ENCODE measurements around the gene SPG11.

Gene SPG11

GRCh38 chr15:44661576-44661975 lies 1.9 kb downstream of the SPG11 start:
- Histone ChIP-seq H3K36me3 (ENCODE audit: low read length) (peaks cover 7% of the 10 kb centered on the region; the same call in 1 of the 2 replicates), H3K27ac (ENCODE audit: low read depth, low read length) (peak overlapping the region; percentile 89), H3K4me2 (ENCODE audit: low read depth, low read length, poor library complexity, severe bottlenecking) (peak overlapping the region; percentile 90), H3K27me3 (ENCODE audit: low read length) (no peaks in the 10 kb centered on the region), H3K9ac (ENCODE audit: low read length) (peak overlapping the region; percentile 93), H3K9me3 (ENCODE audit: insufficient read depth, low read length) (no peaks in the 10 kb centered on the region), H3F3A (ENCODE audit: insufficient read depth) (peaks cover 36% of the 10 kb centered on the region), H3K79me2 (ENCODE audit: insufficient read depth, low read length) (peaks cover 19% of the 10 kb centered on the region), H3K4me3 (ENCODE audit: insufficient read depth, low read length, poor library complexity, severe bottlenecking) (peak overlapping the region; percentile 67), H2AFZ (ENCODE audit: low read depth, low read length, severe bottlenecking) (no peak overlapping the region), H4K20me1 (ENCODE audit: low read depth, low read length) (no peaks in the 10 kb centered on the region), H3K9me2 (replicated peaks; ENCODE audit: insufficient read depth, low read length) (no peaks in the 10 kb centered on the region)
- TF ChIP-seq EZH2phosphoT487 (conservative IDR thresholded peaks at IDR 0.05; ENCODE audit: low read length), result no peak
- no peak for TF ChIP-seq CTCF (IDR thresholded peaks at IDR 0.05; ENCODE audit: insufficient read depth, low read length, poor library complexity, severe bottlenecking)

GRCh38 chr15:44659056-44659455 lies 4.4 kb downstream of the SPG11 start:
- H3K79me2 ChIP-seq (ENCODE audit: insufficient read depth, low read length), result peaks cover 19% of the 10 kb centered on the region
- H3K4me2 ChIP-seq (ENCODE audit: low read depth, low read length, poor library complexity, severe bottlenecking), result no peak overlapping the region
- no peak overlapping the region for H3K9ac ChIP-seq (ENCODE audit: low read length)
- H3K9me2 ChIP-seq (replicated peaks; ENCODE audit: insufficient read depth, low read length), result no peaks in the 10 kb centered on the region
- no peak overlapping the region for H3K27ac ChIP-seq (ENCODE audit: low read depth, low read length)
- H3K9me3 ChIP-seq (ENCODE audit: insufficient read depth, low read length), result no peaks in the 10 kb centered on the region
- H3F3A ChIP-seq (ENCODE audit: insufficient read depth), result peaks cover 31% of the 10 kb centered on the region
- H2AFZ ChIP-seq (ENCODE audit: low read depth, low read length, severe bottlenecking), result no peak overlapping the region
- H3K27me3 ChIP-seq (ENCODE audit: low read length), result no peaks in the 10 kb centered on the region
- peaks cover 21% of the 10 kb centered on the region; the same call in 1 of the 2 replicates for H3K36me3 ChIP-seq (ENCODE audit: low read length)
- H4K20me1 ChIP-seq (ENCODE audit: low read depth, low read length), result no peaks in the 10 kb centered on the region
- TF ChIP-seq EZH2phosphoT487 (conservative IDR thresholded peaks at IDR 0.05; ENCODE audit: low read length) (no peak), CTCF (IDR thresholded peaks at IDR 0.05; ENCODE audit: insufficient read depth, low read length, poor library complexity, severe bottlenecking) (no peak)
- H3K4me3 ChIP-seq (ENCODE audit: insufficient read depth, low read length, poor library complexity, severe bottlenecking), result no peak overlapping the region

GRCh38 chr15:44657378-44657777 lies 6.1 kb downstream of the SPG11 start:
- Histone ChIP-seq H3F3A (ENCODE audit: insufficient read depth) (peaks cover 18% of the 10 kb centered on the region; the same call in 1 of the 2 replicates), H4K20me1 (ENCODE audit: low read depth, low read length) (no peaks in the 10 kb centered on the region), H3K9me3 (ENCODE audit: insufficient read depth, low read length) (no peaks in the 10 kb centered on the region), H3K79me2 (ENCODE audit: insufficient read depth, low read length) (peaks cover 19% of the 10 kb centered on the region), H3K9me2 (replicated peaks; ENCODE audit: insufficient read depth, low read length) (no peaks in the 10 kb centered on the region), H3K36me3 (ENCODE audit: low read length) (peaks cover 21% of the 10 kb centered on the region; the same call in 1 of the 2 replicates), H3K27ac (ENCODE audit: low read depth, low read length) (no peak overlapping the region), H3K4me3 (ENCODE audit: insufficient read depth, low read length, poor library complexity, severe bottlenecking) (no peak overlapping the region), H2AFZ (ENCODE audit: low read depth, low read length, severe bottlenecking) (no peak overlapping the region), H3K4me2 (ENCODE audit: low read depth, low read length, poor library complexity, severe bottlenecking) (no peak overlapping the region), H3K9ac (ENCODE audit: low read length) (no peak overlapping the region), H3K27me3 (ENCODE audit: low read length) (no peaks in the 10 kb centered on the region)
- TF ChIP-seq CTCF (IDR thresholded peaks at IDR 0.05; ENCODE audit: insufficient read depth, low read length, poor library complexity, severe bottlenecking) (no peak), EZH2phosphoT487 (conservative IDR thresholded peaks at IDR 0.05; ENCODE audit: low read length) (no peak)
